Spleen (tissue), 7 donors: ENCODE measurements around the gene ANXA2.

ENCODE experiments used
- POLR2A ChIP-seq, 3 donors: fragments of 450-650 bp; IDR thresholded peaks; one replicate each; pipeline ENCODE4 v1.5.1; 2017; ENCODE audit warnings: antibody characterized with exemption in 3 of 3, mild to moderate bottlenecking in 1 of 3
- TF ChIP-seq, protein P1 (sequence below), 11 experiments: fragments of 200-600 bp in 7 of 11; fragments of 450-650 bp in 4 of 11; sonication (generic) in 4 of 11; IDR thresholded peaks in 8 of 11; conservative IDR thresholded peaks in 3 of 11; 1 replicate in 7 of 11; 2 replicates in 4 of 11; pipeline versions ENCODE4 v1.4.0 to v1.8.0; 2016 to 2021; ENCODE audit warnings: antibody characterized with exemption in 11 of 11, inconsistent platforms in 4 of 11, mild to moderate bottlenecking in 1 of 11
- donor health status: DM: no; HTN: no; CAD: no; lungs with moderate emphysema.
- donor health status: DM: no; HTN: no; CAD: no.
- donor health status: DM: no; HTN: no; CAD: no.

- no peak for TF ChIP-seq POLR2A (IDR thresholded peaks at IDR 0.05)
- TF ChIP-seq, protein P1, sequence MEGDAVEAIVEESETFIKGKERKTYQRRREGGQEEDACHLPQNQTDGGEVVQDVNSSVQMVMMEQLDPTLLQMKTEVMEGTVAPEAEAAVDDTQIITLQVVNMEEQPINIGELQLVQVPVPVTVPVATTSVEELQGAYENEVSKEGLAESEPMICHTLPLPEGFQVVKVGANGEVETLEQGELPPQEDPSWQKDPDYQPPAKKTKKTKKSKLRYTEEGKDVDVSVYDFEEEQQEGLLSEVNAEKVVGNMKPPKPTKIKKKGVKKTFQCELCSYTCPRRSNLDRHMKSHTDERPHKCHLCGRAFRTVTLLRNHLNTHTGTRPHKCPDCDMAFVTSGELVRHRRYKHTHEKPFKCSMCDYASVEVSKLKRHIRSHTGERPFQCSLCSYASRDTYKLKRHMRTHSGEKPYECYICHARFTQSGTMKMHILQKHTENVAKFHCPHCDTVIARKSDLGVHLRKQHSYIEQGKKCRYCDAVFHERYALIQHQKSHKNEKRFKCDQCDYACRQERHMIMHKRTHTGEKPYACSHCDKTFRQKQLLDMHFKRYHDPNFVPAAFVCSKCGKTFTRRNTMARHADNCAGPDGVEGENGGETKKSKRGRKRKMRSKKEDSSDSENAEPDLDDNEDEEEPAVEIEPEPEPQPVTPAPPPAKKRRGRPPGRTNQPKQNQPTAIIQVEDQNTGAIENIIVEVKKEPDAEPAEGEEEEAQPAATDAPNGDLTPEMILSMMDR (IDR thresholded peaks at IDR 0.05 in 8 of 11, conservative IDR thresholded peaks at IDR 0.05 in 3 of 11): no peak
Measured at GRCh38 chr15:60340207-60340921, 57.4 kb downstream of the ANXA2 start.
